ENCODE measurements around the gene BTBD9.

Gene BTBD9

DNA sequence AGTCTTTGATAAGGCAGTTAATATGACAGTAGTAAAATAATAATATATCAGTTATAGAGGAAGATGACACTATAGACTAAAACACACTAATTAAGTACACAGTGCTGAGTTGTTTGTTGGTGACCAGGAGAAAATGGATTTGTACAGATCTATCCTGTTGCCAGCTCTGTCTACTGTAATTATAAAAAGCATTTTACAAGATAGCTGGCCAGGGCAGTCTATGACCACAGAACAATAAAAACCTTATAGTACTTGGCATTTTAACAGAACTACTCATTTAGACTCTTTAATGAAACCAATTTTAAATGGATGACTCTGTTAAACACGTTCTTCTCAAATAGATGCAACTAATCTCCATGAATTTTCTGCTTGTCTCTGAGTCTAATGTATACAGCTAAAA is 367.5 kb downstream of the BTBD9 start:
- DNase-seq = no peak

DNA sequence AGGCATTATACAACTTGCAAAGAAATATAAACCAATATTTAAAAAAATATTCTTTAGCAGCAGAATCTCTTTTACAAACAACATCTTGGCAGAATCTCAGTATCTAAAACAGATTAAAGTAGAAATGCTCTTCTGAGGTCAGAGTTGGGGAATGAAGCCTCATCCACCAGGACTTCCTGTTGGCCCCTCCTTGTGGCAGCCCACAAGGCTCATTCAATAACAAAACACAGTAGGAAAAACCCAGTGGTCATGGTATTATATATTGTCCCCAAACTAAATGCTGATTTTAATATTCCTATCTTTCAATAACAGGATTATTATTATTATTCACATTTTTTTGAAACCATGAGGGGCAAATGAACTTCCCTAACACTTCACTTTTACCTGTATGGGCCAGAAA is 368.6 kb downstream of the BTBD9 start:
- DNase-seq = no peak

DNA sequence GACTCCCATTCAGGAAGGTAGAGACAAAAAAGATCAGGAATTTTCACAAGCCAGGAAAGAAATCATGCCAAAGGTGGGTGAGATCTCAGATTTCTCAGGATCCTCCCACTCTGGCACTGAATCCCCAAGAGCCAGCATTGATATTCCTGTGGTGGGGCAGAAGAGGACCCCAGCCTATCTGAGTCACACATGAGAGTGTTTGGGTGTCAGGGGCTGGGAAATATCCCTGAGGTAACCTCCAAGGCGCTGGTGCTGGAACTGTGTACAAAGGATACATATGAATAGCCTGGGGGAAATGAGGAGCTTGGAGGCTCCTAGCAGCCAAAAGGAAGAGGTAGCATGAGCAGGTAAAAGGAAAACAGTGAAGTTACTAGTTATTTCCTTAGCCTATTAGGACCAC is 369.4 kb downstream of the BTBD9 start:
- DNase-seq = no peak

DNA sequence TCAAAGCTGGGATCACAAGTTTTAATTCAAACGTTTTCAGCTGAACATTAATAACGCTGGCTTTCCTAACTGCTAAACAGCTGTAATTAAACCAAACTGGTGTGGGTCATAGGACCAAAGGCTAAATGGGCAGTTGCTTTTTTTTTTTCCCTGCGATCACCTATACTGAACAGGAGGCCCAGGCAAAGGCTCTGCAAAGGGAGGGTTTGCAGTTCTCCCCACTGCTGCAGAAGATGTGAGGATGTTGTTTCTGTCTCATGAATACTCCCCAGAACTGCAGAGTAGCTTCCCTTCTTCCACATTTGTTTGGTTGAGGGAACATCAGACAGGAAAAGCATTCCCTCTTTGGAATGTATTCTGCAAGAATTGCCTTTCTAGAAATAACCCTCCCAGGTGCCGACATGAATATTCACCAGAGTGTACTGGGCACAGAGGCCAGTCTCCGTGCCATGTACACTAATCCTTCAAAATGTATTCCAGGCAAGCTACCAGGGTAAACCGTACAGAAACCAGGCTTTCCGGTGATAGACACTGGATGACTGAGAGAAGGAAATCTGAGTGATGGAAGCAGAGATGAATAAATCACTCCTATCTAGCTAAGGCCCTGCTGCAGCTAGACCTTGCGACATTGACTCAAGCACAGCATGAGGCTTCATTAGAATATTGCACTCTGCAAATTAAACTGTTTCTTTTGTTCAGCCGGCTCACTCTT is 370.1 kb downstream of the BTBD9 start:
- DNase-seq = no peak

DNA sequence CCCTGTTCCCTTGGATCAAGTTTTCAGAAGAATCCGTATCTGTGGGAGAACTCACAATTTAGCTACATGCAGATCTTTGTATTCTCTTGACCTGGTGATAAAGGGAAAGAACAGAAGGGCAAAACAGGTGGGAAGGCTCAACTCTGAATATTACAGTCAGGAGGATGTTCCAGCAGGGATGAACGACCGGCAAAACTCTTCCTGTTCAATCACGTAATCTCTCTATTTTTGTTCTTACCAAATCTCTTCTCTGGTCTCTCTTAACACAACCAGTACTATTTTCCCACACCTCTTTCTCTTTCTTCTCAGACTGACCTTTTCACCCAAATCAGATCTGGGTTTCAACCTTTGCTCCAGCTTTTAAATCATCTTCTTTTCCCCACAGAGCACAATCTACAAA is 371.4 kb downstream of the BTBD9 start:
- no peak for DNase-seq

DNA sequence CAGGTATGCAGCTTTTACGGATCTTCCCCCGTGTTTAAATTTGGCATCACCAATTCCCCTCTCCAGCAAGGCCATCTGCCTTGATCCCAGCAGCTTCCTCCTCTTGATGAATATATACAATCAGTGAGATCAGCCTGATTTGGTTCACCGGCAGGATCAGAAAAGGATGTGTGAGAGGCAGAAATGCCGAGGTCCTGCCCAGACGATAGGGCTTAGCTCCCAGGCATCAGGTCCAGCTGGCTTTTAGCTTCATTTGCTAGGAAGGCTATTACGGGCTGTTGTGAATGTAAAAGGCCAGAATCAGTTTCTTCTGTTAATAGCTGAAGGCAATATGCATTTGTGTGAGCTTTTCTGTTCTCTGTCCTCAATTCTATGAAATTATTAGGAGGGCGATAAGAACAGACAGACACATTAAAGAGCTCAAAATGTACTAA is 372.8 kb downstream of the BTBD9 start:
- no peak for DNase-seq

DNA sequence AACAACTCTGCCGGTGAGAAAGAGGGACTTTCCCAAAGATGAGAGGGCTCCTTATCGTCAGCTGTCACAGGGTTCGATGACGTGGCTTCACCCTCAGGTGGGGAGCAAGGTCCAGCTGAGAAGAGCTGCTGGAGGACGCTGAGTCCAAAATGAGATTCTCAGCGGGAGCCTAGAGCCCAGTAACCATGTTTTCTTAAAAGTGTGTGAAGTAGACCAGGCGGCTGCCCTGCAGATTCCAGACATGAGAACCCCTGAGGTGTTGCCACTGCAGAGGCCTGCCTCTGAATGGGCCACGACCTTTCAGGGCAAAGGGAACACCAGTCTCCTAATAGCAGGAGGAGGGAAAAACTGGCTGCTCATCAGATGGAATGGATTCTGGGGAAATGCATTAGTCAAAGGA is 375.1 kb downstream of the BTBD9 start:
- DNase-seq = no peak

DNA sequence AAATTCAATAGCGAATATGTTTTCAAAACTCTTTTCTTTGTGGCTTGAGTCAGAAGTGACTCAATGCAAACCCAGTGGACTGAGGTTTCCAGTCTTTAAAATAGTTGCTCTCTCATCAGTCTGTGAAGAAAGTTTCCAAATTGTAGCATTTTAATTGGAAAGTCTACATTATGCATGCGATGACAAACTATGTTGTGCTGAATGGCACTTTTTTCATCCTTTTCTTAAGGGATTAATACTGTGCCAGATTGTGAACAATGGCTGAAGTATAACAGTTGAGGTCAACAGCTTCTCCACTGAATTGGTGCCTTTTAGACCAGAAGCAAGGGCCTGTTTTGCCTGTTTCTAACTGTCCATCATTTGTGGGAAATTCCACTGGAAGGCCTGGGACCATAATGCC is 377.1 kb downstream of the BTBD9 start:
- no peak for DNase-seq

DNA sequence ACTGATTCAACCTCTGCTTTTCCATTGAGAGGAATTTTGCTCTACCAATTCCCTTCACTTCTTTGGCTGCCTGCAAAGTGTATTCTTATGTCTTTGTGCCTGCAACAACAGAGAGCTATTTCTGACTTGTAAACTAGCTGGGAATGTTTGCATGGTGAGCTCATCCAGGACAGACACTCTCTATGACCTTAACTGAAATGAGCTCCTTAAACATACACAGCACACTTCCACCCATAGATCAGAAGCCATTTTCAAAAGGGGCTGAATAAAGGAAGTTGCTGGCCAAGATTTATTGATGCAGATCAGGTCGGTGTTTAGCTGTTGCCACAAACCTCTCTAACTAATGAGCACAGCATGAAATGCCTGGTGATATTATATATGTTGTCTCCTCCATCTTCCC is 377.7 kb downstream of the BTBD9 start:
- DNase-seq = no peak

DNA sequence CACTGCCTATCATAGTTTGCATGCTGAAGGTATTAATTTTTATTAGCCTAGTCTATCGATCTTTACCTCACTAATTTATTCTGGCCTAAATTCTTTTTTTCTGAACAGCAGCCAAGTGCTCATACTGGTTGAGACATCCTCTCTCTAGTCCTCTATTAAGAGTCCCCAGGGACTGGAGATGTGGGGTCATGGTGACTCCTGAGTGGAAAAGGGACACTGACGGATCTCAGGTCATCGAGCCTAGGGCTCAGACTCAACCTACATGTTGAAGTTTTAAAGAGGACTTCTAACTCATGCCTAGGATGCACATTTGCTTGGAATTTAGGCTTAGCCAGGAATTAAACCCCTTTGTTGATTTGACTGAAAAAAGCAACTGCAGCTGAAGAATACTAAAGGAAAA is 378.1 kb downstream of the BTBD9 start:
- DNase-seq = no peak

DNA sequence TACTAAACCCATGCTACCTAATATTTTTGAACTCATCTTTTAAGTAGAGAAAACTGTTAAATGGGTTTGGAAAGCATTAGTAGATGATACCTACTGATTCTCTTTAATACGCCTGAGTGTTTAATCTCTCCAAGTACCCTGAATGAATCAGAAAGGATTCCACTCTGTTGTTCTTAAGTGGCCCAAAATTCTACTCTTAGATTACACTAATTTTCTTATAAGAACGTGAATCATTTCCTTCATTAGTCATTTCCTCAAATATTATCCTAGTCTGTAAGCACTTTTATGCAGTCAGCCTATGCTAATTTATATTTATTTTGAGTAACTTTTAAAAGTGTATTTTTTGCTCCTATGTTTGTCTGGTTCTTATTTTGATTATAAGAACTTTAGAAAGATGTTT is 380.0 kb downstream of the BTBD9 start:
- no peak for DNase-seq

DNA sequence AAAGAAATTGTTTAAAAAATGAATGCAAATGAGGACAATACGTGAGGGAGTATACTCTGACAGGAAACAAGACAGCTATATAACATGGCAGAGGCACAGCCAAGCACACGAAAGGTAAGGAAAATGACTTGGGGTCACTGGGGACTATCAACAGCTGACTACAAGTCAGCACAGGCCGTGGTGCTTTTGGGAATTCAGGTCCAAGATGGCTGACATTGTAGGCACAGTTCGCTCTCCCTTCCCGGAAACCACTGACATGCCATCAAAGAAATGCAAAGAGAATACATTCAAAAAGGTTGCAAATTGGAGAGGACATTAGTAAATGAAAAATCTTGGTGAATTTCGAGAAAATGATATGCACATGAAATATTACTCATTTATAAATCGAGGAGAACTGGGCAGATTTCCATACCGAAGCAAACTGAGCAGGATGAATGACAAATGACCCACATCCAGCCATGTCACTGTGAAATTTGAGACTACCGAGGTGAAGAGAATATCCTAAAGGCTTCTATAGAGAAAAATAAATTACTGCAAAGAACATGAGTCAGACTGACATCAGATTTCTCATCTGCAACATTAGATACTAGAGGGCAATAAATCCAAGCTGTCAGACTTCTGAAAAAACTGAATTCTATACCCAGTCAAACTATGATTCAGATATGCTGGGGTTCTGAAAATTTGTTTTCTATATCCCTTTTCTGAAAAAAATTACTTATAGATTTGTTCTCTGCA is 391.1 kb downstream of the BTBD9 start:
- DNase-seq = no peak

DNA sequence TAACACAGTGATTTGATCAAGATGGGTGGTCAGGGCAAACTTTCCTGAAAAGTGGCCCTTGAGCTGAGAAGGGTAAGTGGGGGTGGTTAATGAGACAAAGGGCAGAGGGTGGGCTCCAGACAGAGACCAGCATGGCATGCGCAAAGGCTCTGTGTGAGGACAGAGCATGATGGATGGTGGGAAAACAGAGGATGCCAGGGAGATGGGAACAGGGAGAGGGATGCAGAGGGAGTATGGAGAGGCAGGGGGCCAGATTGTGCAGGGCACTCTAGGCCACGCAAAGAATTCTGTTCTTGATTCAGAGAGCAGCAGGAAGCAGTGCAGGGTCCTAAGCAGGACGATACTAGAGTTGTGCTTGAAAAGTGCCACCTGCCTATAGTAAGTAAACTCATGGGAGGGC is 394.4 kb downstream of the BTBD9 start:
- DNase-seq = no peak

DNA sequence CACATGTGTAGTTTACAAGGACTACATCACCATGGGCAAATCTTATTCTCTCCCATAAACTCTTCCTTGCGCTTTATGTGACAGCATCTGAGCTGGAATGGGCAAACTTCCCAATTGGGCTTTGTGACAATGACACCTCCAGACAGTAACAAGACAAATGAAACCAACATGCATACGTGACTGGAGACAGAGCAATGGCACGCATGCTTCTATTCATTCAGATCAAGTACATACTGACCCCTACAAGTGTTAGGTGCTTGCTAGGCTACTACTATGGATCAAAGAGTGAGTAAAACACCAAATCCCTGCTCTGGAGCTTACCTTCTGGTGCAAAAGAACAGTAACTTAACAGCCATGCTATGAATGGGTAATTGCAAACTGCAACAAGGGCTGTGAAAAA is 394.9 kb downstream of the BTBD9 start:
- DNase-seq = no peak

DNA sequence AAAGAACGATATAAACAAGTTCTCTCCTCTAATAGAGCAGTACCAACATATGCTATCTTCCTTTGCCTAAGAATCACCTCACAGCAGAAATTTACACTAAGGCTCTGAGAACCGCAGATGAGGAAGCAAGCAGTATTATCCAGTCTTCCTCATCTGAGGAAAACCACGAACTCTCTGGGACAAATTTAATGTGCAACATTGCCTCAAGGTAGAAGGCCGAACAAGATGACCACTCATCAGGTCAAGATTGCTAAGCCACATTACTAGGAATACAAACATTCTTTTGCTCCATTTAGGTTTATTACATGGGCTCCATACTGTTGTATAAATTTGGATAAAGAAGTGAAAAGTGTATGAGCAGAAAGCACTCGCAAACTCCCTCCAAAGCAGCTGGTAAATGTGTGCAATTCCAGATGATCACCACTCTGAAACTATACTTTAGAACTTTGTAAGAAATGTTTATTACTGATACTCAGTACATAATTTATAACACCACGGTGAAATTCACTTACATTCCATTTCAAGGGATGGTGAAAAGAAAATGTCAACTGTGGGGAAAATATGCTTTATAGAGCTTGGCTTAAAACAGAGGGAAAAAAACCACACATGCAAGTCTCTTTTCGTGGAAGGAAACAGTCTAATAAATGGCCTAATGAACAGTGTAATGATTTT is 398.4 kb downstream of the BTBD9 start:
- no peak for DNase-seq

DNA sequence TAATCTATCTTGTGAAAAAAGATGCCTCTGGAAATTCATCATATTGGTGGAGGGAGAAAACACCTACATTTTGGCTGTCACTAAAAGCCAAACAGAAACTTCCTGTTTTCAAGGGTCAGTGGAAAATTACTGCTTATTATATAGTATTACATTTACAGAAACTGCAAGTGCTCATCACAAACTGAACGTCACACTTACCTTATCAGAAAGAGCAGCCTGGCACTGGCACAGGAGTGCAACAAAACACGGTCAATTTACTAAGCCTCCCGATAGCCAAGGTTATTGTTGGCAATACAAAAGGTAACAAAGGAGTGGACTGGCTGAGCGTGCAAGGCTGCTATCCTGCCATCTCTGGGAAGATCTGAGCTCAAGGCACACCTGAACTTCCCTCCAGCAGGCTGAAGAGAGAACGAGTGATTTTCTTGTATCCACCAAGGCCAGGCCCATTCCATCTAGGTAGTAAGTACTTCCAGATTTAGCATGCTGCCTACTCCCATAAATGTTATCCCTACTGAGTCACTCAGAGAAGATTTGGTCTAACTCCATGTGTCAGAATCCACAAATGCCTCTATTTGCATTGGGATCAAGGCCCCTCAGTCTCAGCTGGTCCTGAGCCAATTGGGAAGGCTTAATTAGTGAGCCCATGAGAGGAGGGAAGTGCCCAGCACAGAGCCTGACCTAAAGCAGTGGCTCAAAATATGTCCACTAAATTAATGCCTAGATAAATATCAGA is 399.8 kb downstream of the BTBD9 start:
- no peak for DNase-seq

DNA sequence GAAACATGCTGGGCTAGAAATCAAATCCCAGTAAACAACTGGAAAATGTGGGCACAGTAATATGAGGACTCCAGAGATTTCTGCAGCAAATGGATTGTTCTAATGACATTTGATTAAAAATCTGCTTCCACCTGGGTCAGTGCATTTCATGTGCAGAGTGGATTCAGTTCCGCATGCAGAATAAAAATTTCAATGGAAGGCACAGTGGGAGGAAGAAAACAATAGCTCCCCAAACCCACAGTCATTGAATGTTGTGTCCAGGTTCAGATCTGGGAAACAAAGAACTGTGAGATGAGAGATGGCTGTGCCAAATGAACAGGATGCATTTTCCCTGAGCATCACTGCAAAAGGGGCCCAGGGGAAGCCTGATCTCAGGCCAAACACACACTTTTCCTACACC is 403.1 kb downstream of the BTBD9 start:
- DNase-seq = no peak

DNA sequence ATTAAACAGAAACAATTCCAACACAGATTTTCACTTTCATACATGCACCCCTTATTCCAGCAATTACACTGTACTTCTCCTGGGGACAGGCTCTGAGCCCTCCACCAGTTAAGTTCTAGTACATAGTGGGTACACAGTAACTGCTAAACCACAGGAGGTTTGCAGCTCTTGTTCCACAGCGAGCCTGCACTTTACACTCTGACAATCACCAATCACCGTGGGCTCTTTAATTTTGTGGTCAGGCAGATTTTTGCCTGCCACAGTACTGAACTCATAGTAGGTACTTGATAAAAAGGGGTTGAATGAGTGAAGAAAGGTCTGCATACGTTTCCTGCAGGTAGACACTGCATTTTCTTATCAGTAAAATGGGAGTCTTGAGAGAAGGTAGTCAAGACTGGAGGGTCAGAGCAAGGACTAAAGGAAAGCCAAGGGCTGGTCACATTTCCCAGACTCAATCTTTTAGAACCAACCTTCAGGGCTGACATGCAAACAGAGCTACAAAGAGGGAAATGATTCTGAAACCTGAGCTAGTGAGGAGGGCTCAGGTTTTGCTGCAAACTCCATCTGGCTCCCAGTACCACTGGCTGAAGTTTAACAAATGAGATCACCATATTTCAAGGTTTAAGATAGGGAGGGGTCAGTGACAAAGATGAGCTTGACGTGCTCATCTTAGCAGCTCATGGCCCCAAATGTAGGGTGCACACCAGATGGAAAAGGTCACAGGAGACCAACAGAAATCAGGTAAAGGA is 404.6 kb downstream of the BTBD9 start:
- no peak for DNase-seq

DNA sequence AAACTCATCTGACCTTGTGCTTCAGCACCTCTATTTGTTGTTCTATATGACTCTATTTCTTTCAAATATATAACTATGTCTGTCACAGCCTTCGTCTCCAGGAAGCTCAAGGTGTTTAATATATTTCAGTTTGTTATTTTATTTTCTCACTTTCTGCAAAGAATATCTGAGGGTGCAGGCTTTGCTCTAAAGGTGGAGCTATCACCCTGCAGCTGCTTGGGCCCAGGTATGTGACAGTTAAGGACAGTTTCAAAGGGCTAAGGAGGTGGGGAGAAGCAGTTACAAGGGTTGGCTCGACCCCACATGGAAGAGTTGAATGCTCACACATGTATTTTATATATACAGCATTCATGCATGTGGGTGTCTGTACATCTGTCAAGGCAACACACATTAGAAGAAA is 405.6 kb downstream of the BTBD9 start:
- DNase-seq = no peak

DNA sequence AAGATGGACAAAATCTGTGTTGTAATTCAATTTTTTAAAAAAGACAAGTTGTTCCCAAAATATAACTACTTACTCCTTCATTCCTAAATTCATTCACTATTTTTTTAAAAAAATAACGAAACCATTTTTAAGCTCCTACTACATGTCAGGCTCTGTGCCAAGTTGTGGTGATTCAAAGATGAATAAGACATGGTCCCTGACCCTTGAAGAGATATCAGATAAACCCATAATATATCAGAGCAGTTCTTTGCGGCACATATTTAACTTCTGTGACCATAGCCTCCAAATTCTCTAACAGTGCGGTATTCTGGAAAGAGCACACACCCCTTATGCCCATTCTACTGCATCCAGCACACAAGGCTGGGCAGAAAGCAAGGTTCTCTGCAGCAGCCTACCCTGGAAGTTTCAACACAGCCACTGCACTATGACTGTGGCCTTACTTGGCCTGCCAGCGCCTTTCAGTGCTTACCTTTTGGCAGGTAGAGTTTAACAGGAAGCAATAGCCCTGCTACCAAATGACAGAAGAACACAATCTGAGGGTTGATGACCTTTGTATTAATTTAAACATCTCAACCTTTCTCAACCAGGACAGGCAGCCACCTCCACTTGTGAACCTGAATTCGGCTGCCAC is 406.5 kb downstream of the BTBD9 start:
- no peak for DNase-seq

DNA sequence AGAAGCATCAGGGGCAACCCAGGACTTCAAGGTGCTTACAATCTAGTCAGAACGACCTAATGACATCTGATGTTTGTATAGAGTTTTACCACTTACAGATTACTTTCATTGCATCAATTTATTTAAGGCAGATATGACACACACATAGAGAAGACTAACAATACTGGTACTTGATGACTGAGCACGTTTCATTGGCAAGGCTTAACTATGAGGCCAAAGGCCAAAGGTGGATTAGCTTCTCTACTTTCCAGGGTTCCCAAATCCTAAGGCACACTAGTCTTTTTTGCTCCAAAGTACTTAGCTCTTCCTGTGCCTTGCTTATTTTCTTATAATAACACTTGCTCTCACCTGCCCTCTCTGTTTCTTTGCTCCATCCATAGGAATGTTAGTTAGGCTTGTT is 414.0 kb downstream of the BTBD9 start:
- no peak for DNase-seq

DNA sequence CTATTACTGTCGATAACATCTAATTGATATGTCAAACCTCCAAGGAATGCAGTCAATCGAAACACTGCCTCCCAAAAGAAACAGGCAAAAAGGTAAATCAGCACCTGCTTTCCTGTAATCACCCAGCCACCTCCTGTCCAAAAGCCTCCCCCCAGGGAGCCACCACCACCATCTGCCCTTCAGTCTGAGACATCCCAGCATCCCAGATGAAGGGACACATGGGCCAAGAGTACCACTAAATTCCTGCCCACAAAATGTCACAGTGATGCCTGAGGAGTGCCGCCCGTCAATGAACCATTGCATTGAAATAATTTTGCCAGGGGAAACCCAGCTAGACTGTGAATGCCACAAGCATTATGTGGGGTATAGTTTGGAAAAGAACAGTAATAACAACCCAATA is 418.5 kb downstream of the BTBD9 start:
- DNase-seq = no peak
